HG03039 (cell line): ENCODE results near the gene RPL35.
"Not testable (repeated sequence)": the region's sequence is repeated elsewhere in the genome, so short reads cannot be mapped to it uniquely, and the experiment has no call there.

Experiments
- ATAC-seq: cut with Tn5 transposase; IDR thresholded peaks from one replicate; pipeline ENCODE4 v1.9.1; 2021; ENCODE audit warnings: mild to moderate bottlenecking, moderate library complexity; ENCODE audit not compliant: unreplicated experiment

RPL35 gene

DNA sequence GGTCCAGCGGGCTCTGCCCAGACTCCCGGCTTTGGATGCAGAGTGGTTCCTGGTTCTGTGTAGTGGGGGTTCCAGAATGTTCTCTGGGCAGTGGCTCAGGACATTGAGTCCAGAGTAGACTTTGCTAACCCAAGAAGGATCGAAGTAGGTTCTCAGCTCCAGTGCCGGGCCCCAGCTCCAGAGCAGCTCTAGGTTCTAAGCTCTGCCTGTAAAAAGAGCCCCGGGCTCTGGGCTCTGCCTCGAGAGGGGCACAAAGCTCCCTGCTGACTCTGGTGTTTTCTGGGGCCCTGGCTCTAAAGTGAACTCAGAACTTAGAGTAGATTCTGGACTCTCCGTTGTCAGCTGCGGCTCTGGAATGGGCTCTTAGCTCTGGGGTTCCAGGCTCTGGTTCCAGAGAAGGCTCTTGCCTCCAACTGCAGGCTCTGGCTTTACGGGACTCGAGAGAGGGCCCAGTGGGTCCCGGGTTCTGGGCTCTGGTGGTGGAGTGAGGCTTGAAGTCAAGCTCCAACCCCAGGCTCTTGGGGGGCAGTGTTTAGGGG is 8.1 kb downstream of the RPL35 start:
- ATAC-seq: peak; percentile 3

DNA sequence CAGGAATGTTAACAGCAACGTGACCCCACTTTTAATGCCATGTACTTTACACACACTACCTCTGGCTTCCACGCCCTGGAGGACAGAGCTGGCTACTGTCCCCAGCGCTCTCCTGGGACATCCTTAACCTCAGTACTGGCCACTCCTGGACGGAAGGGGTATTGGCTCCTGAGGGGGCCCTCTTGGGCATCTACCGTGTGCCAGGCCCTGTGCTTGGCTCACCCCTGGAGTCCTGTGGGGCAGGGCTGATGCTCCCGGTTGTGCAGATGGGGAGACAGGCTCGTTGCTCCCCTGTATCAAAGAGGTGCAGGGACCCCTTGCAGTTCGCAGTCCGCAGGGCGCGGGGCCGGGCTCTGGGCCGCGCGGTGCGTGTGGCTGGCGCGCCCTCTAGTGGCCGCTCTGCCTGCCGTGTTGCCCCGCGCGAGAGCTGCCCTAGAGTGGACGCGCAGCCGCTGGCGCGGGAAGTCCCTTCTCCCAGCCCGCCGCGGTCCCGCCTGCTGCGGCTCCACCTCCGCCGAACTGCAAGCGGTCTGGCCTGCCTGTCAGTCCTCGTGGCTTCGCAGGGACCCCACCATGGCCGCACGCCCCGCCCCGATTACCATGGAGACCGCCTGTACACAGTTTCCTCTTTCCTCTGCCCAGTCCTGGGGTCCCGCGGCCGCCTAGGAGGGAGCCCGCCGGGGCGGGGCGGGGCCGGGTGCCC is 8.8 kb downstream of the RPL35 start, which contains the start of gene WDR38:
Gene WDR38, plus strand, starts transcription at position 632 of the 703 bp plus-strand sequence. CDS start 72 bp downstream, outside the sequence.
- peak; percentile 56 for ATAC-seq

DNA sequence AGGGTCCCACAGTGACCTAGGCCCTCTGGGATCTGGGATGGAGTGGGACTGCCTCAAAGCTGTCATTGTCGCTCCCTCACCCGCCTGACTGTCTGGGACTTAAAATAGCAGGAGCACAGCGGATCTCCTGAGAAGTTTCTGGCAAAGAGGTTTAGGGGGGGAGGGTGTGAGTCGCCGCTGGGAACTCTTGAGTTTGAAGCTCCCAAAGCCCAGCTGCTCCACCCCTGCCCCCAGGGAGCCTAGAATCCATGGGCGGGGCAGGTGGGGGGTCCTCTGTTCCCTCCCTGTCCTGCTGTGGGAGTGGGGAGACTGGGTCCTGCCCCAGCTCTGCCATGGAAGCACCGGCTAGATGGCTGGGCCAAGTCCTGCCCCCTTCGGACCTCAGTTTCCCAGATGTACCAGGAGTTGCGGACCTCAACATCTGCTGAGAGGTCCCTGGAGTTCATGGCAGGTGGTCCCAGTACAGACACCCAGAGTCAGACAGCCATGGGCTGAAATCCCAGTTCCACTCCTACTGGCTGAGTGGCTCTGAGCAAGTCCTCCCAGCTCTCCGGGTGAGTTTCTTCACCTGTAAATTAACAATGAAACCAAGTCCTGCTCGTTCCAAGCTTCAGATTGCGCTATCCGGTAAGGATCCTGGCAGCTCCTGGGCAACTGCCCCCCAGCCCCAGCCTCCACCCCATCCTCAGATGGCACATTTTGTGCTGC is 9.5 kb downstream of the RPL35 start:
- ATAC-seq: no peak

DNA sequence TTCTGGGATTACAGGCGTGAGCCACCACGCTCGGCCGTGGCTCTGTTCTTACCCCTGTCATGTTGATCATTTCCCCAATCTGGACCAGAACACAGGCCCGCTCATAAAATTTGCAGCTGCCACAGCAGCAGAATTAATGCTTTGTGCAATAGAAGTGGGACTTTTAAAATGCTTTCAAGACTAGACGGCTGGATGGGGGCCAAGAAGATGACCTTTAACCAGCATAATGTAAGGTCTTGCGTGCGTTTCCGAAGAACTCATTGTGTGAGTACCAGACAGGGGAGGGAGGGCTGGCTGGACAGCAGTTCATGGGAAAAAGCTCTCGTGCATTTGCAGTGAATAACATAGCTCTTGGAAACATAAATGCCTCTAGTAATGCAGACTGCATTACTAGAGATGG is 12.0 kb downstream of the RPL35 start:
- ATAC-seq: no peak

DNA sequence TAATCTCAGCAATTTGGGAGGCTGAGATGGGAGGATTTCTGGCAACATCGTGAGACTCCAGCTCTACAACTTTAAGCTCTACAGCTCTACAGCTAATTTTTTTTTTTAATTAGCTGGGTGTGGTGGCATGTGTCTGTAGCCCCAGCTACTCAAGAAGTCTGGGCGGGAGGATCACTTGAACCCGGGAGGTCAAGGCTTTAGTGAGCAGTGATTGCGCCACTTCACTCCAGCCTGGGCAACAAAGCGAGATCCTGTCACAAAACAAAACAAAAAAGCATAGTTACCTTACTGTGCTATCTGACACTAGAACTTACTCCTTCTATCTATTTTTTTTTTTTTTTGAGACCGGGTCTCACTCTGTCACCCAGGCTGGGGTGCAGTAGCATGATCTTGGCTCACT is 14.8 kb downstream of the RPL35 start:
- ATAC-seq: no peak

DNA sequence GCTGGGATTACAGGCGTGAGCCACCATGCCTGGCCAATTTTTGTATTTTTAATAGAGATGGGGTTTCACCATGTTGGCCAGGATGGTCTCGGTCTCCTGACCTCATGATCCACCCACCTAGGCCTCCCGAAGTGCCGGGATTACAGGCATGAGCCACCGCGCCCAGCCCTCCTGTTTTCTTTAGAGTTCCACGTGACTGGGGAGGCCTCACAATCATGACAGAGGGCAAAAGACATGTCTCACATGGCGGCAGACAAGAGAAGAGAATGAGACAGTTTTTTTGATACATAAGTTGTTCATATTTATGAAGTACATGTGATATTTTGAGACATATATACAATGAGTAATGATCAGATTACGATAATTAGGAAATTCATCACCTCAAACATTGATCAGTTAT is 15.3 kb downstream of the RPL35 start:
- ATAC-seq: not testable (repeated sequence)

DNA sequence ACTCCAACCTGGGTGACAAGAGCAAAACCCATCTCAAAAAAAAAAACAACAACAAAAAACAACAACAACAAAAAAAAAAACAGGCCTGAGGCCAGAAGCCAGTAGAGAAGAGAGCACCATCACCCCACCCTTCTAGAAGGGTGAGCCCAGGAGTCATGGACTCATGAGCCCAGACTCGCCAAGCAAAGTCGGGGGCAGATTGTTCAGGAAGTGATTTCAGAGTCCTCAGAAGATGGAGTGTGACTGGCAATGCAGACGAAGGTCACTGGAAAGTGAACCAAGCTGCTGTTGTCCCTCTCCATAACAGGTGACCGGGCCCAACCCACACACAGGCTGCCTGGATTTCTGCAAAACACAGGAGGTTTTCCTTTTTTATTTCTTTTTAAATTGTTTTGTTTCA is 17.5 kb downstream of the RPL35 start:
- ATAC-seq: no peak

DNA sequence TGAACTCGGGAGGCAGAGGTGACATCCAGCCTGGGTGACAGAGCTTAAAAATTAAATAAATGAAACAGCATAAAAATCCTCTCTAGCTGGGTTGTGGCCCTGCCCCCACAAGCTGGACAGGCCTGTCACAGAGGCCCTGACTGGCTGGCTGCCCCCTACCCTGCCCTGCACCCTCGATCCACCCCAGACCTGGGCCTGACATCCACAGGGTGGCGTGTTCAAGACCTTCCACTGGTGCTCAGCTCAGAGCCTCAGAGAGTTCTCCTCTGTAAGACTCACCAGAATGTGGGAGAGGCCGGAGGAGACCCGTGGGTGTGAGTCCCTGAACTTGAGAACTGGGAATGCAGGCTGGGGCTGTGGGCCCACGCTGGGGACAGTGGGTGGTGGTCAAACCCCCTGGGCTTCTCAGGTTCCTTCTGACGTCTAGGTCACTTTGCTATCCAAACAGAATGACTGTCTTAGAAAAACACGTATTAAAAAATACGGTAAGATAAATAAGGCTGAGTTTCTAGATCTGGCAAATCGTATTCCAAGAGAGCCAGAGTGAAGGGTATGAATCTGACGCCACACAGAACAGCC is 18.2 kb downstream of the RPL35 start:
- no peak for ATAC-seq

DNA sequence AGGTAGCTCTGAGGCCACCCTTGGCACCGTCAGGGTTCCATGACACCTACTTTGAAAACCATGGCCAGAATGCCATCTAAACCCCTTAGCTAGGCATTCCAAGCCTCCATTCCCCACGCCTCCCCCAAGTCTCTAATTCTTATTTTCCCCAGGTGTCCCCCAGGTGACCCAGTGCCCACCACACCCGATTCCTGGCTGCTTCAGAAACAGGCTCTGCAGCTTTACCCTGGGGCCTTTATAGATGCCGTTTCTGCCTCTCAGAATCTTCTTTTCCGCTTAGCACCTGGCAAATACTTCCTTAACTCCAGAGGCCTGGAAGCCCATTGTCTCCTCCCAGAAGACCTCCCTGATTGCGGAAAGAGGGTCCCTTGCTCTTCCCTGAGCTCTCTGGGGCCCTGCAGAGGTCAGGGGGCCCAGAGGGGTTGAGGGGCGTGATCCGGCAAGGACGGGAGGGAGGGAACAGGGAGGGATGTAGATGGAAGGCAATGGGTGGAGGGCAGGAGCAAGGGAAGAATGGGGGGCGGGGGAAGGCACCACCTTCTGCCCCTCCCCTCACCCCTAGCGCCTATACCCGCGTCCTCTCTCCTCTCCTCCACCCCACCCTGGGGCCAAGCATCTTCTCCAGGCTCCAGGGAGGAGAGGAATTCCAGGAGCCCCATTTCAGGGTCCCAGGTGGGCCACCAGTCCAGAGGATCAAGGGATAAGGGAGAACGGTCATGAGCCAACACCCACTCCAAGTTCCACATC is 20.5 kb downstream of the RPL35 start:
- no peak for ATAC-seq

DNA sequence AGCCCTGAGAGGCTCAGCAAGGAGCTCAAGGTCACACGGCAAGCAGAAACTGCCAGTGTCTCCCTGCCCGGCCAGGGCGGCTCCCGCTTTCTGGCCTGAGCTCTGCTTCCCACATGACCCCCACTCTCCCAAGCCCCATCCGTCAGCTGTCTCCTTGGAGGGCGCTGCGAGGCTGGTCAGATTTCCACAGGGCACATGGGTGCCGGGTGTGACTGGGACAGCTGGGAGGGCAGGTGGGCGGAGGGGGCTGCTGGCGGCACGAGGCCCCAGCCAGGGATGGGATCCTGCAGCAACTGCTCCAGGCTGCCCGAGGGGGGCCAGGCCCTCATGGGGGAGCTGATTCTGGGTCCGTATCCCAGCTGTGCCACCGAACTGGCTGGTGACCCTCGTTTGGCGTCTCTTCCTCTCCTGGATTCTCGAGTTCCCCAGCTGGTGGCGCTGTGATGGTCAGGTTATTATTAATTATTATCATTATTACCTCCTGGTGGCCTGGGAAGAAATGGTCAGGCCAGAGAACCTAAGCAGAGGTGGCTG is 21.4 kb downstream of the RPL35 start:
- ATAC-seq: no peak

DNA sequence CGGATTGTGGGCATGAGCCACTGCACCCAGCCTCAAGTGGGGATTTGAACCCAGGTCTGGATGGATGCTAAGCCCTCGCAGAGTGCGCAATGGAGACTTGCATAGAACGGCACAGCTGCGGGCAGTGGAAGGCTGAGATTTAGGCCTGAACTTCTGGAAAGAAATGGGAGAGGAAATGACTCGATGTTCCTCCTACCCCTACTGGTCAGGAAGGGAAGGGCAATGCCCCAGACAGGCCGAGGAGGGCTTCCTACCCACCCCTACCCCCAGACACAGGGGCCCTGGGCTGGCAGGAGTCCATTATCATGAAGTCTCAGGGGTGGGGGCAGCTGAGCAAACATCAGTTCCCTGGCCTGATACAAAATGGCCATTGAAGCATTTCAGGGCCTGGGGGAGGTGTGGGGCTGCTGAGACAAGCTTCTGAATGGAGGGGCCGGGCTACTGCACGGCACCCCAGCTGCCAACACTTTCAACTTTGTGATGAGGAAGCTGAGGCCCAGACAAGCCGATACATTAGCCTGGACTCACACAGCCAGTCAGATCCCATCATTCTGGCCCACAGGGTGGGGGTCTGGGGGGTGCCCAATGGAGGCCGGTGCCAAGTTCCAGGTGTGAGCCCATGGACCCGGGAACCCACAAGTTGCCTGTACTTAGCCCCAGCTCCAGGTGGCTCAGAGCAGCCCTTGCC is 22.0 kb downstream of the RPL35 start:
- no peak for ATAC-seq

DNA sequence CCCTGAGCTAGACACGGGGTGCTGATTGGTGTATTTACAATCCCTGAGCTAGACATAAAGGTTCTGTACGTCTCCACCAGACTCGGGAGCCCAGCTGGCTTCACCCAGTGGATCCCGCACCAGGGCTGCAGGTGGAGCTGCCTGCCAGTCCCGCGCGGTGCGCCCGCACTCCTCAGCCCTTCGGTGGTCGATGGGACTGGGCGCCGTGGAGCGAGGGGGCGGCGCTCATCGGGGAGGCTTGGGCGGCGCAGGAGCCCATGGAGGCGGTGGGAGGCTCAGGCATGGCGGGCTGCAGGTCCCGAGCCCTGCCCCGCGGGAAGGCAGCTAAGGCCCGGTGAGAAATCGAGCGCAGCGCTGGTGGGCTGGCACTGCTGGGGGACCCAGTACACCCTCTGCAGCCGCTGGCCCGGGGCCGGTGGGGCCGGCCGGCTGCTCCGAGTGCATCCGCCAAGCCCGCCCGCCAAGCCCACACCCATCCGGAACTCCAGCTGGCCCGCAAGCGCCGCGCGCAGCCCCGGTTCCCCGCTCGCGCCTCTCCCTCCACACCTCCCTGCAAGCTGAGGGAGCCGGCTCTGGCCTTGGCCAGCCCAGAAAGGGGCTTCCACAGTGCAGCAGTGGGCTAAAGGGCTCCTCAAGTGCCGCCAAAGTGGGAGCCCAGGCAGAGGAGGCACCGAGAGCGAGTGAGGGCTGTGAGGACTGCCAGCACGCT is 23.0 kb downstream of the RPL35 start:
- not testable (repeated sequence) for ATAC-seq

DNA sequence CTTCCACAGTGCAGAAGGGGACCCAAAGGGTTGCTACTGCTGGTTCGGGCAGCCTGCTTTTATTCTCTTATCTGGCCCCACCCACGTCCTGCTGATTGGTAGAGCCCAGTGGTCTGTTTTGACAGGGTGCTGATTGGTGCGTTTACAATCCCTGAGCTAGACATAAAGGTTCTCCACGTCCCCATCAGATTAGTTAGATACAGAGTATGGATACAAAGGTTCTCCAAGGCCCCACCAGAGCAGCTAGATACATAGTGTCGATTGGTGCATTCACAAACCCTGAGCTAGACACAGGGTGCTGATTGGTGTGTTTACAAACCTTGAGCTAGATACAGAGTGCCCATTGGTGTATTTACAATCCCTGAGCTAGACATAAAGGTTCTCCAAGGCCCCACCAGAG is 23.6 kb downstream of the RPL35 start:
- ATAC-seq: not testable (repeated sequence)

DNA sequence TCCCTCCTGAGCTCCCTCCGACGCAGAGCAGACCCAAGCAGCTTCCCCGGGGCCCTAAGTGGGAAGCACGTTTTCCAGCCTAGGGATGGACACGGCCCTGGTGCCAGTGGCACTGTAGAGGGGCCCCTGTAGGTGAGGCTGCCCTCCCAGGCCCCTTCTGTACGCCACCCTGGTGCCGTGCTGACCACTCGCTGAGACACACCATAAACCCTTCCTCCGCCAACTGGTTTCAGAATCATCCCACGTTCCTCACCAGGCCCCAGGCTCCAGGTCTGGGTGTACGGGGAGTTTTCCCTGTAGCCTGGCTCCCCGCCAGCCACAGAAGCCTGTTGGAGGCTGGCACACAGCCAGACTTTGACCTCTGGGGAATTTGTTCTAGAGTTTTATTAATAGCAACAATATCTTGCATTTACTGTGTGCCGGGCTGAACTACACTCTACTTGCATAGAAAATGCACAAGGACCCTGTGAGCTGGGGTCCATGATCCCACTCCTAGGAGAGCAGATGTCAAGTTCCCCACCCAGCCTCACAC is 26.7 kb downstream of the RPL35 start:
- ATAC-seq: no peak

DNA sequence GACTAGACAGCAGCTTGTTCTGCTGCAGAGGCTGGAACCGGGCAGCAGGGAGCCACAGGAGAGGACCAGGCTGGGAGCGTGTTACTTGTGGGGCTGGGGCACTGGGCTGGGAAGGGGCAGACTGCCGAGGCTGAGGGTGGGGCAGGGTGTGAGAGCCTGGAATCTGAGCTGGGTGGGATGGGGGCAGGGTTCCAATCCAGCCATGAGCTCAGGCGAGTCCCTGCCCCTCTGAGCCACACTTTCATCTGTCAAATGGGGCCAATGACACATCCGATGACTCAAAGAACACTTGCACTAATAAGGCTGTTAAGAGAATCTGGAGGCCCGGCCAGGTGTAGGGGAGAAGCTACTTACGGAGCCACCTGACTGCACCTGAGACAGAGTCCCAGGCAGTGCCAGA is 27.2 kb downstream of the RPL35 start:
- no peak for ATAC-seq

DNA sequence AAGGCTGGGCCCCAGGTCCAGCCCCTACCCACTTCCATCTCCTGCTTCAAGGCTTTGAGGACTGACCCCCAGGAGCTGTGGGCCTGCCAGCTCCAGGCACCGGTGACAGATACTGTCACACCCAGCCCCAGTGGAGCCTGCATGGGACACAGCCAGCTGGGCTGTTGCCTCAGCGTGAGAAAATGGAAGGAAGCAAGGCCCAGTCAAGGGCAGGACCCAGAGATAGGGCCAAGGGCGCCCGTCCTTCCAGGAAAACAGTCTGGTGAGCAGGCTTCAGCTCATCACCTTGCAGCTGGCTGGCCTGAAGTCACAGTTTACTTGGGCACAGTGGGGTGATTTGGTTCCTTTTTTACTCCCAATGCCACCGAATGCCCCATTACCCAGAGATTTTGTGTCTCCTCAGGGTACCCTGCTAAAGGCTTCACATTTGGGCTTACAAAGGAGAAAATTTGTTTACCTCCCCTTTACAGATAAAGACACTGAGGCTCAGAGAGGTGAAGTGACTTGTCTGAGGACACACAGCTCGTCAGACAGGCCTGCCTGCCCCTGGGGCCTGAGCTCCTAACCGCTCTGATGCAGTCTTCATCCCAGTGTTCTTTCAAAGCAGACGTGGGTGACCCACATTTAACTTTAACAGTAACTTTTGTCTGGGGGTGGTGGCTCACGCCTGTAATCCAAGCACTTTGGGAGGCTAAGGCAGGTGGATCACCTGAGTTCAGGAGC is 30.0 kb downstream of the RPL35 start:
- ATAC-seq: no peak

DNA sequence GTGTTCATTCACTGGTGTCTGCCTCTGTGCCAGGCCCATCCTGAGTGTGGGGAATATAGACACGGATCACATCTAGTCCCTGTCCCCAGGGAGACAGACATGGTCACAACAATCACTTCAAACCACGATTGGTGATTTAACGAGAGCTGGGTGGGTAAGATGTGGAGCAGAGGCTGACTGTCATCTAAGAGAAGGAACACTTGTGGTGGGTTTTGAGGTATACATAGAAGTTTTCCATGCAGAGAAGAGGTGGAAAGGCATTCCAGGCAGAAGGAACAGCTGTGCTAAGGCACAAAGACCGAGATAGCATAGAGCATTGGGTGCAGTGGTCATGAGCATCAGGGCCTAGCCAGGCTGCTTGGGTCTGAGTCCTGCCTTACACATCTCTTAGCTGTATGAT is 31.2 kb downstream of the RPL35 start:
- ATAC-seq: no peak

DNA sequence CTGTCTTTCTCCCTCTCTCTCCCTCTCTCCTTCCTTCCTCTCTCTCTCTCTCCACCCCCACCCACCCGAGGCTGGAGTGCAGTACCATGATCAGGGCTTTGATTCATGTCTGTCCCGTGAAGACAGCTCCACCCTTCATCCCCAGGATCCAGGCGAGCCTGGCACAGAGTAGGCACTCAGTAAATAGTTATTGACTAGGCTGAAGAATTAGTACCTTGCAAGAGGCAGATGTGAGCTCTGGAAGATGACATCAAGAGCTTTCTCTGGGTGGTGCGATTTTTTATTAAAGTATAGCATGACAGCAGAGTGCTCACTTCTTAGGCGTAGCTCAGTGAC is 32.5 kb downstream of the RPL35 start:
- ATAC-seq: no peak
